EH (cell line): Measurements from ENCODE around the gene IGF2.

ENCODE experiments used
- DNase-seq: peaks from one replicate; pipeline ENCODE4 v3.0.0-alpha.2; 2015; ENCODE audit warnings: low read depth

The IGF2 gene

DNA sequence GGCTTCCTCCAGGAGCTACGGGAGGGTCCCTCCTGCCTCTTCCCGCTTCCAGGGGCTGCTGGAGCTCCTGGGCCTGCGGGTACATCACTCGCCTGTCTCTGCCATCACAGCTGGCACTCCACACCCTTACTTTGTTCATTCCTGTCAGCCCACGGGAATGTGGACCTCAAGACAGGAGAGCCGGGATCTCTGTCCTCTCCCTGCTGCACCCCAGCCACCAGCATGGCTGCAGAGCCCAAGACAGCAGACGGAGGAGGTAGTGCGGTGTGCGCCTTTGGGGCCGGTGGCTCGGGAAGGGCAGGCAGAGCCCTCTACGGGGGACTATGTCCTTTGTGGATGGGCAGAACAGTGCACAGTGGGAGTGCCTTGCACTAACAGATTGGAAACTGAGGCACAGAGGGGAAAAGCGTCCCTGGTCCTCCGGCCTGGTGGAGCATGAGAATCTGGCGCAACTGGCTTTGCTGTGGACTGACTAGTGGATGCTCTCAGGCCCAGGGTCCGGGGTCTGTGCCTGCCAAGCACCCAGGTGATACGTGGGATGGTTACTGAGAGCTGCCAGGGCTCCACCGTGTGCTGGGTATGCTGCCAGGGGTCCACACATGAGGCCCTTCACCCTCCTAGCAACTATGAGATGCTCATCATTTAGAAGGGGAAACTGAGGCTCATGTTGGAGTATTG is 47.3 kb downstream of the IGF2 start:
- no peak for DNase-seq

- no peak for DNase-seq
These were observed 48.0 kb downstream of the IGF2 start for GRCh38 chr11:2091112-2091746.

GRCh38 chr11:2090172-2091111 is 48.7 kb downstream of the IGF2 start:
- DNase-seq, result no peak

GRCh38 chr11:2089536-2090165 is 49.5 kb downstream of the IGF2 start:
- DNase-seq, result peak; percentile 62

- no peak for DNase-seq
These were observed 50.2 kb downstream of the IGF2 start for GRCh38 chr11:2088746-2089535.

DNA sequence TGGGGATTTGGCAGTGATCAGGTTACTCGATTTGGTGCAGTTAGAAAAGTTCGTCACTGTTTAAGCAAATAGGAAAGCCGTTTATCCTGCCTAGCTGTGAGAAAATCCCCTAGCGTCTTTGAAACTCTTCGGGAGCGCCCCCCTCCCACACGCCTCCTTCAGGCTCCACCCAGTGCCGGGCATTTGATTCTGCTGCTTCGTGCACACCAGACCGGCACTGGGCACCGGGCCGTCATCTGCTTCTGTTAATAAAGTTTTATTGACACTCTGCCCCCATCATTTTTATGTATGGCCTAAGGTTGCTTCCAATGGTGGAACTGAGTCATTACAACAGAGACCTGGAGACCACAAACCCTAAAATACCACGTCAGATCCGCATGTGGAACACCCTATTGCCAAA is 50.9 kb downstream of the IGF2 start:
- DNase-seq, result no peak

DNA sequence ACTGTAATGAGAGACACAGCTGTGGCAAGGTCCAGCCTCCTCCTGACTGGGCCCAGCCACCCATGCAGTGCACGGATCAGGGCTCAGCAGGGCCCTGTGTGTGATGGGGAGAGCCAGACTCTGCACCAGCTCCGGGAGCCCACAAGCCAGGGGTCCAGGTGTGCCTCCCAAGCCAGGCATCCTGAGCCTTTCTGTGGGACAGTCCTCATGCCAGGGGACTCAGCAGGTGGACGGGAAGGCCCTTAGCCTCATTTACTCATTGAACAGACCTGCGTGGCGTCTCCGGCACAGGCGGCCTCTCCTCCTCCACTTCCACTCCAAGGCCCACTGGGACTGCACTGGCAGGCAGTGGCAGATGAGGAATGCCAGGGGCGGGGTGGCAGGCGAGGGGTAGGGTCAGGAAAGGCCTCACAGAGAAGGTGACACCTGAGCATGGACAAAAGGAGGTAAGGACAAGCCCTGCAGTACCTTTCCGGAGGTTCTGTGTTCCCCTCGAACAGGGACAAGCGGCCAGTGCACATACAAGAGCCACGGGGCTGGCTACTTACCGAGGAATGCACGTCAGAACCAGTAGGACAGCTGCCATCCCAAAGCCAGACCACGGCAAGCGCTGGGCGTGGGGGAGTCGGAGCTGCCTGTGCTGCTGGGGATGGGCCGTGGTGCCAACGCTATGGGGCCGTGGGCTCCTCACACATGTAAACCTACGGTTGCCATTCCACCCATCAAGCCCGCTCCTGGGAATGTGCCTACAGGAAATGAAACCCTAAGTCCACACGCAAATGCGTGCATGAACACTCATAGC is 52.7 kb downstream of the IGF2 start:
- DNase-seq, result no peak

DNA sequence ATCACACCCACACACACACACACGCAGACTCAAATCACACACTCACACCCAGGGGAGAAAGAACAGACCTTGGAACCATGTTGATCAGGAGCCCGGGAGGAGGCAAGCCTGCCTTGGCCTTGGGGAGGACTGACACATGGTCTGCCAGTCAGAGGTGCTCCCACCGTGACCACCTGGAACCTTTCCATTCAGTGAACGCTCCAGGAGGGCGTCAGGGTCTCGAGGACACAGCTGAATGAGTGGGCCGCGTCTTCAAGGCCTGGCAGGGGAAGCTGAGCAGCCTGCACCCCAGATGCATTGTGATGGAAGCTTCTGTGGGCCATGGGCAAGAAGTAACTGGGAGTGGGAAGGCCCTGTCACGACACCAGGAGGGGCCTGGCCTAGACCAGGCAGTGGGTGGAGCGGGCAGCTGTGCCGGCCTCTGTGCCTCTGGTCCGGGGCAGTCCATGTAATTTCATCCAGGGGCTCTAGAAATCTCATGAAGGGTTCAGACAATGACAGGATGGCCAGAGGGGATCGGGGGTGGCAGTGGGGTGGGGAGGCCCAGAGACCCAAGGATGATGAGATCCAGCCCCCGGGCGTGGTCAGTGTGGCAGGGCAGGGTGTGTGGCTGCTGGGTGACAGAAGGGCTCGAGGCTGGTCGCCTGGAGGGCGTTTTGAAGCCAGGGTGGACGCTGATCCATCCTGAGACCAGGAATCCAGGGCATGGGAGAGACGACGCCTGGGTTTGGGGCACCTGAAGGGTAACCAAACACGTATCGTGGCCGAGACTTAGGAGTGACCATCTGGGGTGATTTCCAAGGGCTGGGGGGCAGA is 53.7 kb downstream of the IGF2 start:
- no peak for DNase-seq

GRCh38 chr11:2084721-2085120 is 54.5 kb downstream of the IGF2 start:
- no peak for DNase-seq
